Measurements from ENCODE around the gene PRKCZ. TPM values are rescaled to one million over a fixed set of nuclear protein-coding genes. Genes with fewer than 3 reads are reported as not detected.

The PRKCZ gene
- total and polyA plus RNA-seq, 4 donors, result 4.8 to 9.9 (median 8.4) TPM

GRCh38 chr1:2109581-2110021, 59.4 kb downstream of the PRKCZ start:
- DNase-seq (ENCODE audit: low spot score), result no peak
- Histone ChIP-seq H3K36me3 (ENCODE audit: control insufficient read depth in 4 of 4, insufficient read depth in 3 of 4, low read depth in 1 of 4, low read length in 3 of 4) (peaks cover 0 to 4% (median 2%) of the 10 kb centered on the region in 4 donors), H3K9ac (ENCODE audit: low read depth in 1 of 2, low read length in 2 of 2) (no peak overlapping the region), H3K4me1 (ENCODE audit: control insufficient read depth in 4 of 4, insufficient read depth in 4 of 4, low read length in 3 of 4) (peaks cover 0 to 3% (median 1%) of the 10 kb centered on the region in 4 donors), H3K9me3 (ENCODE audit: control insufficient read depth in 4 of 4, low read length in 3 of 4) (no peaks in the 10 kb centered on the region), H3K4me3 (ENCODE audit: low read depth in 1 of 3, low read length in 3 of 3) (no peak overlapping the region), H3K27ac (ENCODE audit: low read depth in 1 of 2, low read length in 2 of 2) (no peak overlapping the region), H3K27me3 (ENCODE audit: control insufficient read depth in 4 of 4, insufficient read depth in 4 of 4, low read length in 3 of 4) (no peaks in the 10 kb centered on the region)
- 97% methylated on average over 24 of the region's 24 CpGs for WGBS
- TF ChIP-seq FOXA2 (IDR thresholded peaks at IDR 0.05) (no peak), HNF4G (IDR thresholded peaks at IDR 0.05) (no peak), TAF1 (conservative IDR thresholded peaks at IDR 0.05) (no peak), RXRA (IDR thresholded peaks at IDR 0.05) (no peak), JUND (IDR thresholded peaks at IDR 0.05) (no peak), SP1 (IDR thresholded peaks at IDR 0.05) (no peak), YY1 (IDR thresholded peaks at IDR 0.05) (no peak), ATF3 (IDR thresholded peaks at IDR 0.05) (no peak), HNF4A (conservative IDR thresholded peaks at IDR 0.05) (no peak), GABPA (IDR thresholded peaks at IDR 0.05 in 1 of 2, conservative IDR thresholded peaks at IDR 0.05 in 1 of 2) (no peak)
- TF ChIP-seq, protein P1, sequence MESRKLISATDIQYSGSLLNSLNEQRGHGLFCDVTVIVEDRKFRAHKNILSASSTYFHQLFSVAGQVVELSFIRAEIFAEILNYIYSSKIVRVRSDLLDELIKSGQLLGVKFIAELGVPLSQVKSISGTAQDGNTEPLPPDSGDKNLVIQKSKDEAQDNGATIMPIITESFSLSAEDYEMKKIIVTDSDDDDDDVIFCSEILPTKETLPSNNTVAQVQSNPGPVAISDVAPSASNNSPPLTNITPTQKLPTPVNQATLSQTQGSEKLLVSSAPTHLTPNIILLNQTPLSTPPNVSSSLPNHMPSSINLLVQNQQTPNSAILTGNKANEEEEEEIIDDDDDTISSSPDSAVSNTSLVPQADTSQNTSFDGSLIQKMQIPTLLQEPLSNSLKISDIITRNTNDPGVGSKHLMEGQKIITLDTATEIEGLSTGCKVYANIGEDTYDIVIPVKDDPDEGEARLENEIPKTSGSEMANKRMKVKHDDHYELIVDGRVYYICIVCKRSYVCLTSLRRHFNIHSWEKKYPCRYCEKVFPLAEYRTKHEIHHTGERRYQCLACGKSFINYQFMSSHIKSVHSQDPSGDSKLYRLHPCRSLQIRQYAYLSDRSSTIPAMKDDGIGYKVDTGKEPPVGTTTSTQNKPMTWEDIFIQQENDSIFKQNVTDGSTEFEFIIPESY (IDR thresholded peaks at IDR 0.05), result no peak
- TF ChIP-seq, protein P2, sequence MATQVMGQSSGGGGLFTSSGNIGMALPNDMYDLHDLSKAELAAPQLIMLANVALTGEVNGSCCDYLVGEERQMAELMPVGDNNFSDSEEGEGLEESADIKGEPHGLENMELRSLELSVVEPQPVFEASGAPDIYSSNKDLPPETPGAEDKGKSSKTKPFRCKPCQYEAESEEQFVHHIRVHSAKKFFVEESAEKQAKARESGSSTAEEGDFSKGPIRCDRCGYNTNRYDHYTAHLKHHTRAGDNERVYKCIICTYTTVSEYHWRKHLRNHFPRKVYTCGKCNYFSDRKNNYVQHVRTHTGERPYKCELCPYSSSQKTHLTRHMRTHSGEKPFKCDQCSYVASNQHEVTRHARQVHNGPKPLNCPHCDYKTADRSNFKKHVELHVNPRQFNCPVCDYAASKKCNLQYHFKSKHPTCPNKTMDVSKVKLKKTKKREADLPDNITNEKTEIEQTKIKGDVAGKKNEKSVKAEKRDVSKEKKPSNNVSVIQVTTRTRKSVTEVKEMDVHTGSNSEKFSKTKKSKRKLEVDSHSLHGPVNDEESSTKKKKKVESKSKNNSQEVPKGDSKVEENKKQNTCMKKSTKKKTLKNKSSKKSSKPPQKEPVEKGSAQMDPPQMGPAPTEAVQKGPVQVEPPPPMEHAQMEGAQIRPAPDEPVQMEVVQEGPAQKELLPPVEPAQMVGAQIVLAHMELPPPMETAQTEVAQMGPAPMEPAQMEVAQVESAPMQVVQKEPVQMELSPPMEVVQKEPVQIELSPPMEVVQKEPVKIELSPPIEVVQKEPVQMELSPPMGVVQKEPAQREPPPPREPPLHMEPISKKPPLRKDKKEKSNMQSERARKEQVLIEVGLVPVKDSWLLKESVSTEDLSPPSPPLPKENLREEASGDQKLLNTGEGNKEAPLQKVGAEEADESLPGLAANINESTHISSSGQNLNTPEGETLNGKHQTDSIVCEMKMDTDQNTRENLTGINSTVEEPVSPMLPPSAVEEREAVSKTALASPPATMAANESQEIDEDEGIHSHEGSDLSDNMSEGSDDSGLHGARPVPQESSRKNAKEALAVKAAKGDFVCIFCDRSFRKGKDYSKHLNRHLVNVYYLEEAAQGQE (IDR thresholded peaks at IDR 0.05), result no peak

DNA sequence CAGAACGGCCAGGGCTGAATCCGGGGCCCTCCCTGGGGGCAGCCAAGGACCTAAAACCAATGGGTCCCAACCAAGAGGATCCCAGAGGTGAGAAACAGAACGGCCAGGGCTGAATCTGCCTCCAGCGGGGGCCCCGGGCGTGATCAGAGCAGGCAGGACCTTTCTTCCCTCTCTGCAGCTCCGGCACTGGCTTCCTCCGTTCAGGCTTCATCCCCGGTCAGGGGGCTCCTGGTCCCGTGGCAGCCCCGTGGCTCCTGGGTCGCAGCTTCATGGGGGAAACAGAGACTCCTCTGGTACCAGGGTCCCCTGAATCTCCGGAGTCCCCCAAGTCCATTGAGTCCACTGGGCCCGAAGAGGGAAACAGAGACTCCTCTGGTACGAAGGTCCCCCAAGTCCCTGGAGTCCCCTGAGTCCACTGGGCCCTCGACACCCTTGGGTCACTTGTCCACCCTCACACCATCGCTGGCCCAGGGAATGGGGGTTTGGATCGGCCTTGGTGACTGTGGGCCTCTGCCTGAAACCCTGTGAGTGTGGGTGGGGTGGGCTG, 60.1 kb downstream of the PRKCZ start:
- H3K27me3 ChIP-seq (ENCODE audit: control insufficient read depth in 4 of 4, insufficient read depth in 4 of 4, low read length in 3 of 4), result no peaks in the 10 kb centered on the region
- H3K9ac ChIP-seq (ENCODE audit: low read depth in 1 of 2, low read length in 2 of 2), result no peak overlapping the region
- H3K36me3 ChIP-seq (ENCODE audit: control insufficient read depth in 4 of 4, insufficient read depth in 3 of 4, low read depth in 1 of 4, low read length in 3 of 4), result peaks cover 0 to 4% (median 2%) of the 10 kb centered on the region in 4 donors
- 97% methylated on average over 18 of the region's 18 CpGs for WGBS
- no peaks in the 10 kb centered on the region for H3K4me1 ChIP-seq (ENCODE audit: control insufficient read depth in 4 of 4, insufficient read depth in 4 of 4, low read length in 3 of 4)
- TF ChIP-seq, protein P2 (IDR thresholded peaks at IDR 0.05), result no peak
- no peak for TF ChIP-seq FOXA1 (IDR thresholded peaks at IDR 0.05)
- no peak for TF ChIP-seq ATF3 (IDR thresholded peaks at IDR 0.05)
- TF ChIP-seq NR2F2 (IDR thresholded peaks at IDR 0.05), result no peak
- no peak for TF ChIP-seq EGR1 (IDR thresholded peaks at IDR 0.05; ENCODE audit: low read depth in 2 of 2)
- no peak for TF ChIP-seq CTCF (IDR thresholded peaks at IDR 0.05; ENCODE audit: low read depth, low read length, missing input control)
- no peak for TF ChIP-seq SP1 (IDR thresholded peaks at IDR 0.05)
- TF ChIP-seq GABPA (IDR thresholded peaks at IDR 0.05 in 1 of 2, conservative IDR thresholded peaks at IDR 0.05 in 1 of 2), result no peak
- no peak for TF ChIP-seq TAF1 (conservative IDR thresholded peaks at IDR 0.05)
- no peak for TF ChIP-seq HNF4G (IDR thresholded peaks at IDR 0.05)
- TF ChIP-seq RXRA (IDR thresholded peaks at IDR 0.05), result no peak
- TF ChIP-seq RAD21 (IDR thresholded peaks at IDR 0.05), result no peak
- TF ChIP-seq FOXA2 (IDR thresholded peaks at IDR 0.05), result no peak
- H3K4me3 ChIP-seq (ENCODE audit: low read depth in 1 of 3, low read length in 3 of 3), result no peak overlapping the region
- no peaks in the 10 kb centered on the region for H3K9me3 ChIP-seq (ENCODE audit: control insufficient read depth in 4 of 4, low read length in 3 of 4)
- DNase-seq (ENCODE audit: low spot score), result no peak
- no peak overlapping the region for H3K27ac ChIP-seq (ENCODE audit: low read depth in 1 of 2, low read length in 2 of 2)
